ENCODE results near the gene C2orf80.
"Not testable (repeated sequence)": the region's sequence is repeated elsewhere in the genome, so short reads cannot be mapped to it uniquely, and the experiment has no call there.

C2orf80 gene

DNA sequence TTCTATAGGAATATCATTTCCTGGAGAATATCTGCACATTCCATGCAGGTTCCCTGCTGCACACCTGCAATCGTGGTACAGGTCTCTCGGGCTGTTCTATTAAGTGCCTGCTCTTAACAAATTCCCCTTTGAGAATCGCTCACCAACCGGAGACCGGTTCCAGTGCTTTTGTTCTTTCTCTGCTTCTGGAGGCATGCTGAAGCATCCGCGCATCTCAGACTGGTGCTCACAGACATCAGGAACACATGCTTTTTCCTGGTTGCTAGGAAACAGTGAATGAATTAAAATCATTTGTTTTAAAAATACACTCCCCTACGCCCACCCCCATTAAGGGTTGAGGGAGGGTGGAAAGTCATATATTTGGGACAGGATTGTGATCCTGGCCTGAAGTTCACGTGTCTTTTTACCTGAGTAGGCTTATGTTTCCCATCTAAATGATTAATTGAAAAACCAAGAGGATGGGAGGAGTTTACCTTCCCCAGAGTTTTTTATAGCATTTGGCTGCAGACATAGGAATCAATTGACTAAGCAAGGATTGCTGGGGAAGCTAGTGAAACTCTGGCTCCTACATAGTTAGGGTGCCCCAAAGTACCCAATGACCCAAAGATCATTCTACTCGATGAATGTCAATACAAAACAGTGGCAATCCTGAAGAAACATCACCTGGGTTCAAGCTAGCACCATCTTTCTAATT, at the start of gene C2orf80:
TSS of gene C2orf80 (minus strand) at position 221 of the 694 bp plus-strand sequence. CDS start 3,044 bp downstream, outside the sequence.
- no peak for DNase-seq

DNA sequence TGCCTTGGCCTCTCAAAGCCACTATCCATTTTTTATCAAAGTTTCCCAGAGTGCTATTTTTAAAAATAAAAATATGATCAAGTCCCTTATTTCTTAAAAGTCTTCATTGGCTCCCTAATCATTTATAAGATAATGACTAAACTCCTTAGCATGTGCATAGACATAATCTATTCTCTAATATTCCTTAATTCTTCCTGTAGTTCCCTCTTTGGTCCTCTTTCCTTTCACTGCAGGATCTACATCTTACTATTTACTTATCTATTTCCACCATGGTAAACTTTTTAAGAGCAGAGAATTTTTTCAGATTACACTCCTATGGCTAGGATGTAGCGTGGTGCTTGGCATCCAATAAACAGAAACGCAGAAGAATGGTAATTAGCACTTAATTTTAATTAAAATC, 46.0 kb upstream of the C2orf80 start:
- no peak for DNase-seq

DNA sequence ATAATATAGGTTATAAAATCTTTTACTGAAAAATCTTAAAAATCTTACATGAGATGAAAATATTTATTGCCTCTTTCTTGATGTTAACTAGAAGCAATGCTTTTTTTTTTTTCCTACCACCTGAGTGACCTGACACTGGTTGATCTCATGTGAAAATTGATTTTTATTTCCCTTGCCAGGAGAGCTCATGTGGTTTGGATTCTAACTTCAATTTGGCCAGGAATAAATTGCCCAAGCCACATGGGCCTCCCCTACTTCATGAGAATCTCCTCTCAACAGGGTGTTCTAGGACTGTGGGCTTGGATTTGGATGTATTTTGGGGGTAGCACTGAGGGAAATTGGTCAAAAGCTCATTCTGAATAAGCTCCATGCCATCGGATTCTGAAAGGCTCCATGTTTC, 45.0 kb upstream of the C2orf80 start:
- DNase-seq = no peak

DNA sequence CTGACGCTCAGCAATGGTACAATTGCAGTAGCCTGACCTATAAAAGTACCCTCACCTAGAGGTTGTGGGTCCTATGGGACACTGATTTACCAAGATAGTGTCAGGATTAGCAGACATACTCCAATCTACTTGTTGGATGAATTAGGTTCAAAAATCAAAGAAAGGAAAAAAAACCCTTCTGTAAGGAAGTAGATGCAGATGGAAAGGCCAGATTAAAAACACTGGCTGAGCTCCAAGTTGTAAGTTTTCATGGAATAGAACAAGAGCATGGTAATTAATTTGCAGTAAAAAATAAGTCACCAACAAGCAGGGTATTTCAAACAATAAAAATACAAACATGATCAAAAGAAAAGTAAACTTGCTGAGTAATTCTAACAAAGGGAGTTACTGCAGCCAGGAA, 38.6 kb upstream of the C2orf80 start:
- no peak for DNase-seq

DNA sequence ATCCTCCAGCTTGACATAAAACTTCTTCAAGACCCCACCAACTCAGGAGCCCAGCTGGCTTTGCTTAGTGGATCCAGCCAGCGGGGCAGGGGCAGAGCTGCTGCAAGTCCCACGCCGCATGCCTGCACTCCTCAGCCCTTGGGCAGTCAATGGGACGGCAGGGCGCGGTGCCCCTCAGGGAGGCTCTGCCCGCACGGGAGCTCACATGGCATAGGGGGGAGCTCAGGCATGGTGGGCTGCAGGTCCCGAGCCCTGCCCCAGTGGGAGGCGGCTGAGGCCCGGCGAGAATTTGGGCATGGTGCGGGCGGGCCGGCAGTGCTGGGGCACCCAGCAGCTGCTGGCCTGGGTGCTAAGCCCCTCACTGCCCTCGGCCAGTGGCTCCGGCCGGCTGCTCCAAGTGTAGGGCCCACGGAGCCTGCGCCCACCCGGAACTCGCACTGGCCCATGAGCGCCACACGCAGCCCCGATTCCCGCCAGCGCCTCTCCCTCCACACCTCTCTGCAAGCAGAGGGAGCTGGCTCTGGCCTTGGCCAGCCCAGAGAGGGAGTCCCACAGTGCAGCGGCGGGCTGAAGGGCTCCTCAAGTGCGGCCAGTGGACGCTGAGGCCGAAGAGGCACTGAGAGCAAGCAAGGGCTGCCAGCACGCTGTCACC, 37.9 kb upstream of the C2orf80 start:
- no peak for DNase-seq

DNA sequence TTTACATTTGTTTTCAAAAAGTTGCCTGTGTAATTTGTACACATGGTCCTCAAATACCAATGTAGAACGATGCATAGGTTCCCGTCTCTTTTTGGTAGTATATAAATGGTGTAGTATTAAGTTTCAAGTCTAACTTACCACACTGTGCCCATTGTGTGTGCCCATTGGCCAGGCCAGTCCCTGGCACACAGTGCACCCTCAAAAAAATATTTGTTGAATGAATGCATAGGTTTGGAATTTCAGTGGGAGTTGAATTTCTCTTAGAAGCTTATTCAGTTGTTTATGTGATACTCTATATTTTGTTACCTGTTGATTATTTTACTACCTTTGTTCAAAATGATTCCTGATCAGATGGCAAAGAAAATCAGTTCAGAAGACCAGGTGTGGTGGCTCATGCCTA, 35.0 kb upstream of the C2orf80 start:
- DNase-seq = no peak

DNA sequence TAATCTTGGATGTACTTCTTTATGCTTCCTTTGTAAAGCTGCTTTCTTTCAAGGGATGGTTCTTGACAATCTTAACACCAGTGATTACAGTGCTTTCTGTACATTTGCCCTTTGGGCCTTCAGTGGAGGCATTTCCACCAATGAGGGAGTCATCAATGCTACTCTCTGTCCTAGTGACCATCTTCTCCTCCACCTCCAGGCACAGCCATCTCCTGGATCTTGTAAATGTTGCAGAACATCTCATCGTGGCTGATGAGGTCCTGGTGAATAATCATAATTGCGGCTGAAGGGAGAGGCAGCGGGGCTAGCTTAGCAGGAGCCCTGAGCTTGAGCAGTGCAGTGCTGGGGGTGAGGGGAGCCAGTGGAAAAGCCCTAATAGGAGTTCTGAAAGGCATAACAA, 32.5 kb upstream of the C2orf80 start:
- no peak for DNase-seq

DNA sequence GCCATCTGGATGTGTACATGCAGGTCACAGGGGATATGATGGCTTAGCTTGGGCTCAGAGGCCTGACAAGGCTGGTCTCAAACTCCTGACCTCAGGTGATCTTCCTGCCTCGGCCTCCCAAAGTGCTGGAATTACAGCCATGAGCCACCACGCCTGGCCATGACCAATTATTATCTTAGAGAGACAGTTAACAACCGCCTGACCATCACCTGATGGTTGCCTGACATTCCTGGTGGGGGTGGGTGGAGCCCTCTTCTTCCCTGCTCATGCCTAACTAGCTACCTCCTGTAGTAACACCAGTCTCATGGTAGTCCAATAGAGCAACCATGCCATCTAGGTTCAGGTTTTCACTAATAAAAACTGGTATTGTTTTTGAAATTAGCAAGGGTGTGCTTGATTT, 32.0 kb upstream of the C2orf80 start:
- DNase-seq = not testable (repeated sequence)

DNA sequence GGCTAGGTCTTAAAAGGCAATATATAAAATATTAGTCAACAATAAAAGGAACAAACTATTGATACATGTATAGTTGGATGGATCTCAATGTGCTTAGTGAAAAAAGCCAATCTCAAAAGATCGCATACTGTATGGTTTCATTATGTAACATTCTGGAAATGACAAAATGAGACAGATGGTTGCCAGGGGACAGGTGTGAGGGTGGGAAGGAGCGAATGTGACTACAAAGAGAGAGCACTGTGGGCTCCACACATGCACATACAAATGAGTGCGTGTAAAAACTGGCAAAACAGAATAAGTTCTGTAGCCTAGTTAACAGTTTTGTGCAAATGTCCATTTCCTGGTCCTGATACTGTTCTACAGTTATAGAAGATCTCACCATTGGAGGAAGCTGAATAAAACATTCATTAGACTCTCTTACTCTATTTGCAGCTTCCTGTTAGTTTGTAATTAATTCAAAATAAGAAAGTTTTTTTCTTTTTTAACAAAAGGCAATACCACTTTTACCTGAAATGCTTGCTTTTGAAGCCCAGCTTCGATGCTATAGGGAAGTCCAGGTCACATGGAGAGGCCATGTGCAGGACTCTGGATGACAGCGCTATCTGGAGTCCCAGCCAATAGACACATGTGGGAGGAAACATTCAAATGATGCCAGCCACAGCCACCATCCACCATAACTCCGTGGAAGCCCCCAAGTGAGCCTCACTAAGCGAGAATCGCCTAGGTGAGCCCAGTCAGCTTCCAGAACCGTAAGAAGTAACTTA, 21.0 kb upstream of the C2orf80 start:
- no peak for DNase-seq

DNA sequence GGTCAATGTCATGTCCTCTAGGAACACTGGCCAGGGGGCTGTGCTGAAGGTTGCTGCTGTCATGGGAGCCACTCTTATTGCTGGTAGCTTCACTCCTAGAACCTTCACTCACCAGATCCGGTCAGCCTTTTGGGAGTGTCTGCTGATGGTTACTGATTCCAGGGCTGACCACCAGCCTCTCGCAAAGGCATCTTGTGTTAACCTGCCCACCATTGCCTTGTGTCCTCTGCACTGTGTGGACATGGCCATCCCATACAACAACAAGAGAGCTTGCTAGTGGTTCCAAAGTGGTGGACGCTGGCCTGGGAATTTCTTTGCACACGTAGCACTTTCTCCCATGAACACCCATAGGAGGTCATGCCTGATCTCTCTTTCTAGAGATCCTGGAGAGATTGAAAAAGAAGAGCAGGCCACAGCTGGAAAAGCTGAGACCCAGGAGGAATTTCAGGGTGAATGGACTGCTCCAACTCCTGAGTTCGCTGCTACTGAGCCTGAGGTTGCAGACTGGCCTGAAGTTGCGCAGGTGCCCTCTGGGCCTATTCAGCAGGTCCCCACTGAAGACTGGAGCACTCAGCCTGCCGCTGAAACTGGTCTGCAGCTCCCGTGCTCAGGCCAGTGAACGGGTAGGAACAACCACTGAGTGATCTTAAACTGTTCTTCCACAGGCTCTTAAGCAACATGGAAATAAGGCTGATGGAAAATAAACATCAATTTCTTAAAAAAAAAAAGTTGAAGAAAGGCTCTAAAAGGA, 18.7 kb upstream of the C2orf80 start:
- no peak for DNase-seq

DNA sequence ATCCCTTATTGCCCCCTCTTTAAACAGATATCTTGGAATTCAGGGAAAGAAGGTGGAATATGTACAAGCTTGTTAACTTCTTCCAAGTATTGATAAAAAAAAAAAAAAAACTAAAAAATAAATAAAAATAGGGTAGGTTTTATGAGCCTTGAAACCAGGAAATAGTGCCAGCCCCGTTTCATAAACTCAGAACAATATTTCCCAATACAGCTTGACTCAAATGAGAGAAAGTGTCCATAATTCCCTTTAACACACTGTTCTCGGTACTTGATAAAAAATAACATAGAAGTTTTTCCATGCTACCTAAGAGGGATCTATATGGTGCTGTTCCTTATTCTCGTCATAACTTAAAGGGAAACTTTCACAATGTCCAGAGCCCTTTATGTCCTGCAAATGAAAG, 17.9 kb upstream of the C2orf80 start:
- no peak for DNase-seq

DNA sequence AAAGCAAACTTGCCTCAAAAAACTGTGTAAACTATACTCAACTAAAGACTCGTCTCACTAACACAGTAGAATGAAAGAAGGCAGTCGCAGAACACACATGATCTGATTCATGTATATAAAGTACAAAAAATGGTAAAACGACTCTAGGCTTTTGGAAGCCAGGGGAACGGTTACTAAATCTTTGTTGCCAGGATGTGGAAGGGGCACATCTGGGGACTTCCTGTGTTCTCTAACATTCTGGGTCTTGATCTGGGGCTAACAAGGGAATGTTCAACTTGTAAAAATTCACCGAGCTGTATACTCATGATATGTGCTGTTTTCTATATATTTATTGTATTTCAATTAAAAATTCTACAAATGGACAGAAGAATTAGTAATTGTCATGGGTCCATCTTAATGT, 14.3 kb upstream of the C2orf80 start:
- no peak for DNase-seq

DNA sequence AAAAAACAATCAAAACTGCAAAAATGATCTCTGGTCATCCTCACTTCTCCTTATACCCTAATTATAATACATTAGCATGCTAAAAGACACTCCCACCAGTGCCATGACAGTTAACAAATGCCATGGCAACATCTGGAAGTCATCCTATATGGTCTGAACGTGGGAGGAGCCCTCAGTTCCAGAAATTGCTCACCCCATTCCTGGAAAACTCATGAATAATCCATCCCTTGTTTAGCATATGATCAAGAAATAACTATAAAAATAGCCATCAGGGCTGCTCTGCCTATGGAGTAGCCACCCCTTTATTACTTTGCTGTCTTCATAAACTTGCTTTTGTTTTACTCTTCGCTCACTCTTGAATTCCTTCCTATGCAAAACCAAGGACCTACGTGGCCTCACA, 5.7 kb upstream of the C2orf80 start:
- no peak for DNase-seq

DNA sequence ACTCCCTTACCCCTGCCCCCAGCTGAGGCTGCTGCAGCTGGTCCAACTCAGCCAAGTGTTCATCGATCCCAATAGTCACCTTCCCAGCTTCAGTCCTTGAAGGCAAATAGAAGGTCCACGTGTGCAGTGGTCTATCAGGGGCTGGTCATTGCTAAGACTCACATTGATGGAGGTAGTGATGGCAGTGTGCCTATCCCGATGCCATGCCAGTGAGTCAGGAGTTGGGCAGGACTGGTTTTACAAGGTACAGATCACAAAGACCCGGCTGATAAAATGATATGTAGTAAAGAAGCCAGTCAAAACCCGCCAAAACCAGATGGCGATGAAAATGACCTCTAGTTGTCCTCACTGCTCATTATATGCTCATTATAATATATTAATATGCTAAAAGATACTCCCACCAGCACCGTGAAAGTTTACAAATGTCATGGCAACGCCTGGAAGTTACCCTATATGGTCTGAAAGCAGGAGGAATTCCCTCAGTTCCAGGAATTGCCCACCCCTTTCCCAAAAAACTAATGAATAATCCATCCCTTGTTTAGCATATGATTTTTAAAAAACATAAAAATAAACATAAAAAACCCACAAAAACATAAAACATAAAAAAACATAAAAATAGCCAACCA, 2.9 kb upstream of the C2orf80 start:
- no peak for DNase-seq

DNA sequence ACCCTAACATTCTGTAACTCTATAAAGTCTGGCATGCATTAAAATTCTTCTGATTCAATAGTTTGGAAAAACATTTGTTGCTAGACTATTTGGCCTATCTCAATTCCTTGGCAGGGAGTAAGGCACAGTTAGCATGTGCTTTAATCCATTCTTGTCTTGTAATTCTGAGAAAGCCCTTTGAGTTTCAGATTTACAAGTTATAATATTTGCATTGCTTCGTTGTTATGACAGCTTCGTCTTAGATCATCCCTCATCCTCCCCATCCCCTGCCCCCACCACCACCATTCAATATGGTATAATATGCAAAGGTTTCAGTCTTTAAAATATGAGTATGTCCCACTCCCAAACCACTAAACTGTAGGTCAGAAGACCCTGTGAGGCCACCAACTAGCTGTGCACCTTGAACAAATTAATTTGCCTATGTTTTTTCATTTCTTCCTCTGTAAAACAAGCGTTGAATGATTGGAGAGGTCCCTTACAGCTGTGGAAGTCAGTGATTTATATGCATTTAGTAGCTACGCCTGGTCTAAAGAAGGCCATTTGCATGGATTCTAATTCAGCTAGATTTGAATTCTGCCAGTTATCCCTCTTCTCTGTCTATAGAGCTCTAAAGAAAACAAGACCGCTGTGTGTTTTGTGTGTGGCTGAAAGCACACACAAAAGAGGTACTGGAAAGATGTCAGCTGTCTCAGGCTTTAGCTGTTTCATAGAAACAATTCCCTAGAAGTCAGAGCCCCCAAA, 591 bp downstream of the C2orf80 start:
- DNase-seq = no peak

DNA sequence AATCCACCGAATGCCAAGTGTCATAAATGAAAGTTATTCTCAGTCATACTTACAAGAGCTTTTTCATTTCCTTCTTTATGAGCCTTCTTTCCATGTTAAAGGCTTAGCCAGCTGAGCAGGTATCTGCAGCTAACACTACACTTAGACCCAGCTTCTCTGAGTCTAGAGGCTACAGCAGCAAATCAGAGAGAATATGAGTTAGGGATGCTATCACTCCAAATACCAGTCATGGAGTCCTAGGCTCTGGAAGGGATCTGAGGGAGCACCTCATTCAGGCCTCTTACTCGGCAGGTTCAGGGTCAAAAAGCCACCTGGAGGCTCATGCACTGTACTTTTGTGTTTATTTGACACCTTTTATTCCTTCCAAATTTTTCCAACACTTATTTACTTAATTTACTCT, 2.9 kb downstream of the C2orf80 start:
- no peak for DNase-seq

DNA sequence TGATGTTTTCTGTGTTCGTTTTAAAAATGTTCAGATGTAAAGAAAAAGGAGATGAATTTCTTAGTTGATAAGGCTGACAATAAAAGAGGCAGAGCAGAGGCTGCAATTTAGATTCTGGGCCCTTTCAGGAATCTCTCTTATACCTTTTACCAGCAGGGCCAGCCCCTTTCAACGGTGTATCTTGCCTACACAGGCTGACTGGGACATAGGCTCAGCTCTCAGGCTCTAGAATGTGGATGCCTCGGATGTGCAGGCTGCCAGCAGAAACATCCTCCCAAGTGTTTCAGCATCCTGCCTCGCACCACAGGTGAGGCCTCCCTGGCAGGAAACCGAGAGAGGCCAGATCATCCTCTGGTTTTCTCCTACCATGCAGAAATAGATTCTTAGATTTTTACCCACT, 3.4 kb downstream of the C2orf80 start:
- no peak for DNase-seq

DNA sequence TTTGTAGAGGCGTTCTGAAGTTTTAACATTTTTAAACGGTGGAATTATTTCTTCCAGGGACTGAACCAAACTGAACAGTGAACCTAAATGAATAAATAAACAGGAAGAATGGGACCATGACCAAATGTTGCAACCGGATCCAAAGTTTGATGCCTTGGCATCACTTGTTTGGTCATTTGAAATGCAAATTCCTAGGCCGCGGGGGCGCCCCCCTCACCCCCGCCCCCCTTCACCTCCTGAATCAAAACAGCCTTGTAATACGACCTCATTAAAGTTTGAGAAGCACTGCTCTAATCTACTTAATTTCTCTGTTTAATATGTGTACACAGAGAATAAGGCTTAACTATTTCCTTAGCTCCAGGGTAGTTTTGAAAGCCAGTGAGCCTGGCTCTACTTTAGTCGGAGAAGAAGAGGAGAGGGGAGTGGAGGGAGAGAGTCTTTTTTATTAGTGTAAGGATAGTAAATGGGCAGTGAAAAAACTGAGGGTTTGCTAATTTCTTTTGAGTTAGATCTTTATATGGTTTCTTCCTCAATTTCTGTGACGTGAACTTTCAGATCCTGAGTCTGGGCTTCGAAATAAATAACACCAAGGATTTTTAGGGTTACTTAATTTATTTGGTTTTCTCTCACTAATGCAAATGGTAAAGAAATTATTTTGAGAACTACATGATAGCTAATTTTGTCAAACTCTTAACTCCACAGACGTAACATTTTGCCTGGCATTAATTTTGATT, 5.7 kb downstream of the C2orf80 start:
- no peak for DNase-seq

DNA sequence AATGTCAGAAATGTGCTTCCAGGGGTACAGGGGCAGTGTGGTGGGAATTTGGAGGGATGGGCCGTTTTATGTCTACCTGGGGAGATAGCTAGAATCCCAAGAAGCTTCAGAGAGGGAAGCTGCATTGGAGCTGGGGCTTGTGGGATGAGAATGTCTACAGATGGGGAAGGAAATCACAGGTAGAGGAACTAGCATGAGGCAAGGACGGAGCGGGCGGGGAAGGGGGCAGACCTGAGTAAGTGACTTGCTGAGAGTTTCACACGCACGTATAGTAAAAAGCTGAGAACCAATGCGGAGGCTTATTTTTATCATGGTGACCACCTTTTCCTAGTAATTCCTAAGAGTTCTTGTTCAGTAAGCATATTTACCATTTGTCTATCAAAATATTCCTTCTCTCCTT, 6.3 kb downstream of the C2orf80 start:
- no peak for DNase-seq

DNA sequence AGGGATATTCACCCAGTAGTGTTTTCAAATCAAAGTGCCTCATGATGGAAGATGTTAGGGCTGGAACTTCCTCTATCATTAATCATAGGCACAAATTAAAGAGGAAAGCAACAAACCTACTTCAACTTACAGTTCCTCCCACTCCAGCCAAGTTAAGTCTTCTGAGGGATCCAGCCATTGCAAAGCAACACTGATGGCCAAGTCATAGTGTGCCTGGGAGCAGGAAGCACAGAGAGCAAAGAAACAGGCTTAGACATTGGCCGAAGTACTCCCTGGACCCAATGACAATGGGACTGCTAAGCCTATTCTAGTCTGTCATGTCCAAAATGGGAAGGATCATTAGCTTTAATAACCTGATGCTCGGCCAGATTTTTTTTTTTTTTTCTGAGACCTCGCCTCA, 7.0 kb downstream of the C2orf80 start:
- no peak for DNase-seq

DNA sequence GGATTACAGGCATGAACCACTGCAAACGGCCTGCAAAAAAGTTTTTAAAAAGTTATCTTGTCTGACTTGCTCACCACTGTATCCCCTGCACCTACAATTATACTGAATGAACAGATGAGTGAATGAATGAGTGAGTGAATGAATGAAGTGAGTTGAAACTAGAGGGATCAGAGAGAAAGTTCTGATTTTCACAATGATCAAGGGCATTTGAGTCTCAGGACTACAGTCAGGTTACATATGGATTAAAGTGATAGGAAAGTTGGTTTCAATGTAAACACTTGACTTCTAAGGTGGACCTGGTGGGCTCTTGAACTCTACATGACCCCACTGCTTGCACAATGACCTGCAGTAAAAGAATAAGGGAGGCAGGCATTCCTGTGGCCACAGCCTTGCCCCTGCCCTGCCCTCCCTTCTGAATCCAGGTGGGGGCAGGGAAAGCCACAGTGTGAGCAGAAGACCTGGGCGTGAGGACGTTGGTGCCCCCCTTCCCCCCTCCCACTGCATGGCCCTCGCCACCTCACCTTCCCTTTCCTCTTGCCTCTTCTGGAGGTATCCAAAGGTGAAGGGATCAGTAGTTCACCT, 10.7 kb downstream of the C2orf80 start:
- DNase-seq = no peak
